Choroid plexus epithelial cell (primary cell): ENCODE measurements around the gene MAP4K4.

ENCODE experiments used
- DNase-seq: peaks from one replicate; pipeline ENCODE4 v3.0.0-alpha.2; 2010; ENCODE audit warnings: low read depth
- H3K4me3 ChIP-seq: 2 replicates; pipeline ENCODE4 v1.5.1; 2011; ENCODE audit warnings: low read depth, mild to moderate bottlenecking, control low read depth, low read length, moderate library complexity
- CTCF ChIP-seq: conservative IDR thresholded peaks from 2 replicates; pipeline ENCODE4 v1.5.1; 2011; ENCODE audit warnings: low read depth, mild to moderate bottlenecking, control low read depth, inconsistent platforms, low read length, moderate library complexity

Gene MAP4K4

GRCh38 chr2:101883860-101884259, 186.4 kb downstream of the MAP4K4 start:
- peak; percentile 74 for TF ChIP-seq CTCF
- no peak overlapping the region for H3K4me3 ChIP-seq
- DNase-seq: peak; percentile 87

- no peak for DNase-seq
- no peak overlapping the region for H3K4me3 ChIP-seq
- TF ChIP-seq CTCF: no peak
Observed at GRCh38 chr2:101884423-101884822, 186.9 kb downstream of the MAP4K4 start.

- H3K4me3 ChIP-seq: no peak overlapping the region
- no peak for DNase-seq
- TF ChIP-seq CTCF: no peak
Observed at GRCh38 chr2:101887328-101887727, 189.8 kb downstream of the MAP4K4 start.

GRCh38 chr2:101889460-101890098, 192.1 kb downstream of the MAP4K4 start:
- H3K4me3 ChIP-seq: no peak overlapping the region
- no peak for DNase-seq
- TF ChIP-seq CTCF: no peak

GRCh38 chr2:101892377-101892776, 194.9 kb downstream of the MAP4K4 start:
- no peak for DNase-seq

GRCh38 chr2:101893681-101894381, 196.3 kb downstream of the MAP4K4 start:
- TF ChIP-seq CTCF: no peak
- peak; percentile 70 for DNase-seq
- no peak overlapping the region for H3K4me3 ChIP-seq

More at GRCh38 chr2:101892377-101892776, 194.9 kb downstream of the MAP4K4 start:
- no peak for TF ChIP-seq CTCF
- no peak overlapping the region for H3K4me3 ChIP-seq

GRCh38 chr2:101895039-101895438, 197.5 kb downstream of the MAP4K4 start:
- H3K4me3 ChIP-seq: no peak overlapping the region
- DNase-seq: no peak
- TF ChIP-seq CTCF: no peak
